GM06990 (cell line): ENCODE results near the gene LAMA2.
"Not testable (repeated sequence)": the region's sequence is repeated elsewhere in the genome, so short reads cannot be mapped to it uniquely, and the experiment has no call there.

Experiments
- DNase-seq: peaks from one replicate; pipeline ENCODE4 v3.0.0-alpha.2; 2011; ENCODE audit not compliant: insufficient read length; ENCODE audit errors: extremely low read depth
- H3K27me3 ChIP-seq: replicated peaks from 2 replicates; pipeline ENCODE4 v1.6.0; 2011; ENCODE audit warnings: low read length; ENCODE audit not compliant: control insufficient read depth, insufficient read depth
- H3K36me3 ChIP-seq: 2 replicates; pipeline ENCODE4 v1.5.1; 2011; ENCODE audit warnings: low read length; ENCODE audit not compliant: control insufficient read depth, insufficient read depth
- H3K4me3 ChIP-seq: replicated peaks from 2 replicates; pipeline ENCODE4 v1.5.1; 2011; ENCODE audit warnings: low read depth, mild to moderate bottlenecking, control low read depth, low read length
- CTCF ChIP-seq: IDR thresholded peaks from 2 replicates; pipeline ENCODE4 v1.5.1; 2011; ENCODE audit warnings: low read length, control low read depth, mild to moderate bottlenecking, inconsistent platforms; ENCODE audit not compliant: insufficient read depth, poor library complexity, severe bottlenecking

LAMA2 gene

DNA sequence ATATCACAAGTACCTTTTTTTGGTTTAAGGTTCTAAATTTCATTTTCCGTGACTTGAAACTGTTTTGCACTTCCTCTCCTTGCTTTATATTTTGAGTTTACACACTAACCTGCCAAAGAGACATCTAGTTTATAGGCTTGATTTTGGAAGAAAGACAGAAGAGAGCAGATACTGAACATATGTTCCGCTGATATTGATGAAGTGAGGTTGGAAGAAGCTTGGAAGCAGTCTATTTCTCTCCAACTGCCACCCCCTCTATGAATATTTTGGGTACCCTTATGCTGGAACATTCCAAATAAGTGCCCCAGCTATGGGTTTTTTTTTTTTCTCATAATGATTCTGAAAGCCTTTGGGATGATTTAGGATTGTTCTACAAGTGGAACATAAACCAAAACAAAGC lies 150.6 kb downstream of the LAMA2 start:
- no peak for TF ChIP-seq CTCF
- H3K4me3 ChIP-seq, result no peak overlapping the region
- no peak for DNase-seq

DNA sequence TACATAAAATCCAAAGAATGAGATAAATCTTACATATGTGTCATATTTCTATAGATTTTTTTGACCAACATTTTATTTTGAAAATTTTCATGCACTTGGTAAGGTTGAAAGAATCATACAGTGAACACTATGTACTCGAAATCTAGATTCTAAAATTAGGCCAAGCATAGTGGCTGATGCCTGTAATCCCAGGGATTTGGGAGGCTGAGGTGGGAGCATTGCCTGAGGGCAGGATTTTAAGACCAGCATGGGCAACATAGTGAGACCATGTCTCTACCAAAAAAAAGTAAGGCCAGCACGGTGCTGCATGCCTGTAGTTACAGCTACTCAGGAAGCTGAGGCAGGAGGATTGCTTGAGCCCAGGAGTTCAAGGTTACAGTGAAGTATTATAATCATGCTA lies 158.6 kb downstream of the LAMA2 start:
- H3K4me3 ChIP-seq, result no peak overlapping the region
- no peak for TF ChIP-seq CTCF
- H3K27me3 ChIP-seq, result no peaks in the 10 kb centered on the region
- no peak for DNase-seq
- H3K36me3 ChIP-seq, result no peaks in the 10 kb centered on the region

More for the DNA sequence above, 150.6 kb downstream of the LAMA2 start:
- Histone ChIP-seq H3K27me3 (no peaks in the 10 kb centered on the region), H3K36me3 (no peaks in the 10 kb centered on the region)

DNA sequence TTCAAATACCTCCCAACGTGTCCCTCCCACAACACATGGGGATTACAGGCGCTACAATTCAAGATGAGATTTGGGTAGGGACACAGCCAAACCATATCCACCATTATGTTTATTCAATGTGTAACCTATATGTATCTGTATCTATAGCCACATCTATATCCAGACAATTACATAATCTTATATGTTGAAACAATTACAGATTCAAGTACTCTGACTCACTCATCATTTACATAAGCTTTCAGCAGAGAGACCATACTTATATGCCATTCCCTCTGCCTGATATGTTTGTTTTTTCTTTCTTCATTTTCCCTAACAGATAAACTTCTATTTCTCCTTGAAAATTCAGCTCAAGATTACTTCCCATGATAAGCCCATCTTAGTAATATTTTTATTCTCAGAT lies 163.6 kb downstream of the LAMA2 start:
- no peak for DNase-seq
- no peak for TF ChIP-seq CTCF
- H3K27me3 ChIP-seq, result no peaks in the 10 kb centered on the region; the same call in 1 of the 2 replicates
- H3K36me3 ChIP-seq, result no peaks in the 10 kb centered on the region
- H3K4me3 ChIP-seq, result no peak overlapping the region

GRCh38 chr6:129047834-129048233 lies 164.9 kb downstream of the LAMA2 start:
- no peak for TF ChIP-seq CTCF
- no peaks in the 10 kb centered on the region; the same call in 1 of the 2 replicates for H3K27me3 ChIP-seq
- no peak overlapping the region for H3K4me3 ChIP-seq
- H3K36me3 ChIP-seq, result no peaks in the 10 kb centered on the region
- DNase-seq, result no peak

- DNase-seq, result no peak
- Histone ChIP-seq H3K4me3 (no peak overlapping the region), H3K36me3 (no peaks in the 10 kb centered on the region), H3K27me3 (no peaks in the 10 kb centered on the region; the same call in 1 of the 2 replicates)
- no peak for TF ChIP-seq CTCF
Observed at GRCh38 chr6:129050086-129050485, 167.1 kb downstream of the LAMA2 start.

GRCh38 chr6:129053143-129053542 lies 170.2 kb downstream of the LAMA2 start:
- H3K4me3 ChIP-seq, H3K27me3 ChIP-seq, H3K36me3 ChIP-seq, DNase-seq: not testable (repeated sequence)
